Small intestine (tissue), 7 donors: Measurements from ENCODE around the gene MYH9. TPM values are rescaled to one million over a fixed set of nuclear protein-coding genes. Genes with fewer than 3 reads are reported as not detected.

Source experiments
- DNase-seq, 2 donors: peaks; one replicate each; pipeline versions ENCODE4 v3.0.0 to v3.0.0-alpha.2; 2013
- FAIRE-seq: peaks from 2 replicates; lab custom pipeline; 2012; peaks lifted over from hg19 to GRCh38; lab: Jason Lieb, UNC
- H3K27ac ChIP-seq, 3 donors: one replicate each; pipeline ENCODE4 v1.5.1; 2013; ENCODE audit warnings: low read length in 2 of 3, mild to moderate bottlenecking in 2 of 3, control low read depth in 1 of 3, inconsistent platforms in 1 of 3, low read depth in 1 of 3, moderate library complexity in 1 of 3
- H3K27me3 ChIP-seq, 3 donors: one replicate each; pipeline ENCODE4 v1.6.1; 2013; ENCODE audit warnings: low read length in 3 of 3, inconsistent platforms in 1 of 3; ENCODE audit not compliant: control insufficient read depth in 3 of 3, insufficient read depth in 3 of 3
- H3K36me3 ChIP-seq, 3 donors: one replicate each; pipeline ENCODE4 v1.6.1; 2013; ENCODE audit warnings: low read length in 3 of 3, inconsistent platforms in 1 of 3, low read depth in 1 of 3, mild to moderate bottlenecking in 1 of 3, moderate library complexity in 1 of 3; ENCODE audit not compliant: control insufficient read depth in 3 of 3, insufficient read depth in 2 of 3
- H3K4me1 ChIP-seq, 3 donors: one replicate each; pipeline ENCODE4 v1.6.1; 2013; ENCODE audit warnings: low read length in 2 of 3, inconsistent platforms in 1 of 3, low read depth in 1 of 3, mild to moderate bottlenecking in 1 of 3, moderate library complexity in 1 of 3; ENCODE audit not compliant: control insufficient read depth in 3 of 3, insufficient read depth in 2 of 3
- H3K4me3 ChIP-seq, 3 donors: one replicate each; pipeline ENCODE4 v1.5.1; 2013; ENCODE audit warnings: low read length in 3 of 3, control low read depth in 1 of 3, inconsistent platforms in 1 of 3, low read depth in 1 of 3, mild to moderate bottlenecking in 1 of 3, moderate library complexity in 1 of 3
- H3K9me3 ChIP-seq, 2 donors: one replicate each; pipeline ENCODE4 v1.6.1; 2013; ENCODE audit warnings: low read depth in 1 of 2, low read length in 1 of 2; ENCODE audit not compliant: control insufficient read depth in 2 of 2, insufficient read depth in 1 of 2
- WGBS, 3 donors: extraction: QIAGEN DNeasy Blood & Tissue Kit; methylation state at CpG; one replicate each; pipeline ENCODE4 v1.1.7; 2013; 5-methylcytosine and 5-hydroxymethylcytosine counted together
- polyA plus RNA-seq, 4 donors: library from polyadenylated mRNA; stranded (reverse) in 3 of 4; unstranded in 1 of 4; fragments of 200-250 nt in 3 of 4; fragments of 120-200 nt in 1 of 4; gene quantifications; one replicate each; pipeline versions ENCODE4 v1.2.1 to v1.2.3, GENCODE V29; 2013
- donor health status: healthy with polysubstance abuse.
- donor health status: control.
- donor health status: control.
- donor health status: Bipolar disorder and iron deficiency.
- donor health status: healthy.

Gene MYH9
- polyA plus RNA-seq, 4 donors, result 95.4 to 188 (median 143) TPM

GRCh38 chr22:36378080-36378868 lies 9.5 kb downstream of the MYH9 start:
- peaks cover 0 to 64% (median 7%) of the 10 kb centered on the region in 3 donors for H3K36me3 ChIP-seq
- WGBS, 3 donors, result 63 to 77% (median 64%) methylated on average over 14 of the region's 14 CpGs
- peak overlapping the region in 2 of 3 donors; percentile 43 to 94 for H3K27ac ChIP-seq
- FAIRE-seq, result no peak
- peaks cover 13 to 31% (median 13%) of the 10 kb centered on the region in 3 donors for H3K4me1 ChIP-seq
- H3K4me3 ChIP-seq, result no peak overlapping the region
- H3K27me3 ChIP-seq, result no peaks in the 10 kb centered on the region
- no peak for DNase-seq
- no peaks in the 10 kb centered on the region for H3K9me3 ChIP-seq

GRCh38 chr22:36377022-36377631 lies 10.6 kb downstream of the MYH9 start:
- Histone ChIP-seq H3K4me1 (peaks cover 20 to 29% (median 22%) of the 10 kb centered on the region in 3 donors), H3K4me3 (no peak overlapping the region), H3K27me3 (no peaks in the 10 kb centered on the region), H3K36me3 (peaks cover 0 to 68% (median 7%) of the 10 kb centered on the region in 3 donors), H3K27ac (peak overlapping the region; percentile 24 to 94 (median 76)), H3K9me3 (no peaks in the 10 kb centered on the region)
- FAIRE-seq (no peak), DNase-seq (peak in 1 of 2 donors; percentile 74)
- WGBS, 3 donors, result 53 to 77% (median 55%) methylated on average over 14 of the region's 14 CpGs

GRCh38 chr22:36376265-36376664 lies 11.5 kb downstream of the MYH9 start:
- peaks cover 20 to 35% (median 31%) of the 10 kb centered on the region in 3 donors for H3K4me1 ChIP-seq
- FAIRE-seq, result no peak

GRCh38 chr22:36375071-36375980 lies 12.4 kb downstream of the MYH9 start:
- FAIRE-seq (no peak), DNase-seq (no peak)
- WGBS, 3 donors, result 70 to 79% (median 71%) methylated on average over 9 of the region's 9 CpGs
- H3K27ac ChIP-seq, result peak overlapping the region in 2 of 3 donors; percentile 61 to 75
- peaks cover 0 to 65% (median 7%) of the 10 kb centered on the region in 3 donors for H3K36me3 ChIP-seq
- no peaks in the 10 kb centered on the region for H3K9me3 ChIP-seq
- peaks cover 20 to 43% (median 40%) of the 10 kb centered on the region in 3 donors for H3K4me1 ChIP-seq
- H3K4me3 ChIP-seq, result no peak overlapping the region
- H3K27me3 ChIP-seq, result no peaks in the 10 kb centered on the region

More at GRCh38 chr22:36376265-36376664, 11.5 kb downstream of the MYH9 start:
- 74 to 90% (median 75%) methylated on average over 3 of the region's 3 CpGs for WGBS, 3 donors
- Histone ChIP-seq H3K27ac (peak overlapping the region in 2 of 3 donors; percentile 76 to 94), H3K36me3 (peaks cover 0 to 70% (median 7%) of the 10 kb centered on the region in 3 donors), H3K4me3 (no peak overlapping the region), H3K27me3 (no peaks in the 10 kb centered on the region), H3K9me3 (no peaks in the 10 kb centered on the region)
- DNase-seq, result no peak

GRCh38 chr22:36374603-36375024 lies 13.2 kb downstream of the MYH9 start:
- no peaks in the 10 kb centered on the region for H3K9me3 ChIP-seq
- FAIRE-seq, result no peak
- H3K27ac ChIP-seq, result peak overlapping the region in 2 of 3 donors; percentile 61 to 75
- H3K4me3 ChIP-seq, result no peak overlapping the region
- peaks cover 0 to 59% (median 5%) of the 10 kb centered on the region in 3 donors for H3K36me3 ChIP-seq
- H3K4me1 ChIP-seq, result peaks cover 20 to 47% (median 41%) of the 10 kb centered on the region in 3 donors
- 37 to 54% (median 39%) methylated on average over 11 of the region's 11 CpGs for whole genome bisulfite sequencing, 3 donors
- no peaks in the 10 kb centered on the region for H3K27me3 ChIP-seq
- DNase-seq, result peak in 1 of 2 donors; percentile 78

- 33 to 59% (median 43%) methylated on average over 7 of the region's 7 CpGs for WGBS, 3 donors
- Histone ChIP-seq H3K4me1 (peaks cover 27 to 61% (median 49%) of the 10 kb centered on the region in 3 donors), H3K27ac (peak overlapping the region; percentile 69 to 83 (median 78)), H3K9me3 (no peaks in the 10 kb centered on the region), H3K27me3 (no peaks in the 10 kb centered on the region), H3K36me3 (peaks cover 0 to 62% (median 2%) of the 10 kb centered on the region in 3 donors), H3K4me3 (no peak overlapping the region)
- FAIRE-seq (no peak), DNase-seq (no peak)
Observed at GRCh38 chr22:36373258-36373579, 14.5 kb downstream of the MYH9 start.

GRCh38 chr22:36371920-36372319 lies 15.8 kb downstream of the MYH9 start:
- H3K9me3 ChIP-seq, result no peaks in the 10 kb centered on the region
- peaks cover 0 to 61% (median 0%) of the 10 kb centered on the region in 3 donors for H3K36me3 ChIP-seq
- 71 to 80% (median 72%) methylated on average over 2 of the region's 2 CpGs for WGBS, 3 donors
- H3K4me3 ChIP-seq, result no peak overlapping the region
- peaks cover 27 to 74% (median 56%) of the 10 kb centered on the region in 3 donors for H3K4me1 ChIP-seq
- H3K27ac ChIP-seq, result peak overlapping the region; percentile 58 to 93 (median 83)
- FAIRE-seq (no peak), DNase-seq (no peak)
- no peaks in the 10 kb centered on the region for H3K27me3 ChIP-seq
